HFFc6 (cell line): ENCODE measurements around the gene MBNL2. TPM values are rescaled to one million over a fixed set of nuclear protein-coding genes. Genes with fewer than 3 reads are reported as not detected.

Experiments
- DNase-seq: peaks from one replicate; pipeline ENCODE4 v3.0.0-alpha.2; 2018
- H3K27ac Mint-ChIP-seq: 2 replicates; pipeline ENCODE4 v1.8.0; 2020; ENCODE audit warnings: mild to moderate bottlenecking, mixed read lengths
- H3K27me3 Mint-ChIP-seq: 2 replicates; pipeline ENCODE4 v1.8.0; 2021; ENCODE audit warnings: mild to moderate bottlenecking, moderate library complexity, mixed read lengths; ENCODE audit not compliant: insufficient read depth
- H3K36me3 Mint-ChIP-seq: 2 replicates; pipeline ENCODE4 v1.8.0; 2021; ENCODE audit warnings: low read depth, mixed read lengths
- H3K4me1 Mint-ChIP-seq: 2 replicates; pipeline ENCODE4 v1.8.0; 2020; ENCODE audit warnings: low read depth, mixed read lengths
- H3K4me3 Mint-ChIP-seq: 2 replicates; pipeline ENCODE4 v1.8.0; 2020; ENCODE audit warnings: mild to moderate bottlenecking, moderate library complexity, mixed read lengths
- H3K9me3 Mint-ChIP-seq: 2 replicates; pipeline ENCODE4 v1.8.0; 2020; ENCODE audit warnings: mild to moderate bottlenecking, mixed read lengths
- CTCF ChIP-seq: fragments of 200-600 bp; sonication (generic); IDR thresholded peaks from 2 replicates; pipeline ENCODE4 v1.5.0; 2021; ENCODE audit warnings: antibody characterized with exemption, mild to moderate bottlenecking
- total RNA-seq, 6 experiments: library from RNA; stranded (reverse); fragmentation: NEBNext Ultra II Directional; extraction: Animal tissue kit (Norgen Biotek cat#: 25700); gene quantifications; 2 replicates in 1 of 6; 3 replicates in 5 of 6; pipeline ENCODE4 v1.2.3, GENCODE V29; 2021

The MBNL2 gene
- total RNA-seq, 6 experiments from 2014 or later, result 78.5 to 138 (median 99.8) TPM

GRCh38 chr13:97310809-97311436, 88.8 kb downstream of the MBNL2 start:
- H3K27me3 Mint-ChIP-seq, result peaks cover 4% of the 10 kb centered on the region
- no peaks in the 10 kb centered on the region for H3K9me3 Mint-ChIP-seq
- H3K27ac Mint-ChIP-seq, result peak overlapping the region; percentile 24; the same call in 1 of the 2 replicates
- peaks cover 60% of the 10 kb centered on the region for H3K36me3 Mint-ChIP-seq
- H3K4me1 Mint-ChIP-seq, result peaks cover 76% of the 10 kb centered on the region
- H3K4me3 Mint-ChIP-seq, result no peak overlapping the region
- no peak for DNase-seq
- TF ChIP-seq CTCF, result no peak

GRCh38 chr13:97311956-97312355, 89.8 kb downstream of the MBNL2 start:
- no peak for DNase-seq
- Mint-ChIP-seq H3K4me1 (peaks cover 76% of the 10 kb centered on the region), H3K9me3 (no peaks in the 10 kb centered on the region), H3K27me3 (peaks cover 8% of the 10 kb centered on the region), H3K4me3 (no peak overlapping the region), H3K36me3 (peaks cover 63% of the 10 kb centered on the region), H3K27ac (no peak overlapping the region; the same call in 1 of the 2 replicates)
- no peak for TF ChIP-seq CTCF

GRCh38 chr13:97313551-97314260, 91.6 kb downstream of the MBNL2 start:
- peak overlapping the region; percentile 5; the same call in 1 of the 2 replicates for H3K27ac Mint-ChIP-seq
- H3K4me3 Mint-ChIP-seq, result no peak overlapping the region

GRCh38 chr13:97316390-97316789, 94.3 kb downstream of the MBNL2 start:
- H3K36me3 Mint-ChIP-seq, result peaks cover 71% of the 10 kb centered on the region
- no peak overlapping the region for H3K27ac Mint-ChIP-seq
- peaks cover 64% of the 10 kb centered on the region for H3K4me1 Mint-ChIP-seq
- DNase-seq, result no peak
- TF ChIP-seq CTCF, result no peak
- H3K4me3 Mint-ChIP-seq, result no peak overlapping the region
- peaks cover 12% of the 10 kb centered on the region for H3K27me3 Mint-ChIP-seq
- H3K9me3 Mint-ChIP-seq, result no peaks in the 10 kb centered on the region

More at GRCh38 chr13:97313551-97314260, 91.6 kb downstream of the MBNL2 start:
- Mint-ChIP-seq H3K27me3 (peaks cover 9% of the 10 kb centered on the region), H3K36me3 (peaks cover 76% of the 10 kb centered on the region), H3K4me1 (peaks cover 68% of the 10 kb centered on the region), H3K9me3 (no peaks in the 10 kb centered on the region)
- DNase-seq, result no peak
- TF ChIP-seq CTCF, result no peak

GRCh38 chr13:97317933-97318332, 95.8 kb downstream of the MBNL2 start:
- Mint-ChIP-seq H3K4me1 (peaks cover 68% of the 10 kb centered on the region), H3K27ac (no peak overlapping the region), H3K9me3 (no peaks in the 10 kb centered on the region), H3K36me3 (peaks cover 57% of the 10 kb centered on the region), H3K4me3 (no peak overlapping the region), H3K27me3 (peaks cover 17% of the 10 kb centered on the region)
- TF ChIP-seq CTCF, result no peak
- DNase-seq, result no peak
